IMR-90 (cell line): ENCODE data around the gene SDC1. TPM values are rescaled to one million over a fixed set of nuclear protein-coding genes. Genes with fewer than 3 reads are reported as not detected.

Experiments
- ATAC-seq: fragments of 200-7000 bp; cut with Tn5 transposase; 2 replicates; pipeline ENCODE4 v1.9.1; 2020; ENCODE audit warnings: low read depth, mild to moderate bottlenecking, moderate library complexity
- BruUV-seq: library from RNA; stranded (reverse); fragments of 400-500 nt; replicated peaks from 2 replicates; lab custom pipeline; 2021; lab: Mats Ljungman, UMichigan
- CTCF ChIA-PET: fragments of 300-600 bp; formaldehyde crosslinking; extraction: SDS; loops from one replicate; lab custom pipeline; 2021; ENCODE audit warnings: antibody characterized with exemption; lab: Yijun Ruan, JAX
- POLR2A ChIA-PET: fragments of 300-600 bp; sonication (Branson Sonifier 250); formaldehyde crosslinking; loops from one replicate; lab custom pipeline; 2022; ENCODE audit warnings: antibody characterized with exemption; ENCODE audit not compliant: unreplicated experiment; lab: Charles Lee
- DNase-seq: peaks from one replicate; pipeline ENCODE4 v3.0.0; 2013
- H2AFZ ChIP-seq: replicated peaks from 2 replicates; pipeline ENCODE3; 2013; ENCODE audit warnings: low read length, mild to moderate bottlenecking; ENCODE audit not compliant: poor library complexity
- H2AK5ac ChIP-seq: 2 replicates; pipeline ENCODE4 v1.6.1; 2013; ENCODE audit warnings: low read depth, low read length, inconsistent platforms
- H2AK9ac ChIP-seq: replicated peaks from 2 replicates; pipeline ENCODE3; 2013; ENCODE audit warnings: mild to moderate bottlenecking, low read depth, low read length, moderate library complexity; ENCODE audit not compliant: poor library complexity
- H2BK120ac ChIP-seq: 2 replicates; pipeline ENCODE4 v1.6.1; 2013; ENCODE audit warnings: low read depth, low read length, inconsistent platforms
- H2BK15ac ChIP-seq: 3 replicates; pipeline ENCODE4 v1.6.1; 2013; ENCODE audit warnings: low read depth, low read length, inconsistent platforms
- H2BK20ac ChIP-seq: 2 replicates; pipeline ENCODE4 v1.6.1; 2013; ENCODE audit warnings: low read depth, mild to moderate bottlenecking, inconsistent platforms, low read length, moderate library complexity
- H2BK5ac ChIP-seq: 2 replicates; pipeline ENCODE4 v1.6.1; 2013; ENCODE audit warnings: mild to moderate bottlenecking, low read depth, low read length, inconsistent platforms; ENCODE audit not compliant: poor library complexity, severe bottlenecking
- H3K14ac ChIP-seq: replicated peaks from 2 replicates; pipeline ENCODE4 v1.6.1; 2013; ENCODE audit warnings: low read depth, low read length, inconsistent platforms
- H3K18ac ChIP-seq: 2 replicates; pipeline ENCODE4 v1.6.1; 2013; ENCODE audit warnings: low read depth, low read length, control low read depth
- H3K23ac ChIP-seq: 2 replicates; pipeline ENCODE4 v1.6.1; 2013; ENCODE audit warnings: low read depth, low read length, inconsistent platforms
- H3K27ac ChIP-seq: 2 replicates; pipeline ENCODE4 v1.5.1; 2013; ENCODE audit warnings: mild to moderate bottlenecking, control low read depth, low read length; ENCODE audit not compliant: insufficient read depth
- H3K27me3 ChIP-seq: 2 replicates; pipeline ENCODE4 v1.6.1; 2013; ENCODE audit warnings: low read length; ENCODE audit not compliant: control insufficient read depth, insufficient read depth
- H3K36me3 ChIP-seq: 2 replicates; pipeline ENCODE4 v1.6.1; 2013; ENCODE audit warnings: low read length, mixed read lengths; ENCODE audit not compliant: control insufficient read depth, insufficient read depth
- H3K4ac ChIP-seq: 2 replicates; pipeline ENCODE4 v1.6.1; 2013; ENCODE audit warnings: low read depth, low read length, inconsistent platforms
- H3K4me1 ChIP-seq: 2 replicates; pipeline ENCODE4 v1.6.1; 2013; ENCODE audit warnings: low read length, mixed read lengths; ENCODE audit not compliant: control insufficient read depth, insufficient read depth
- H3K4me2 ChIP-seq: 2 replicates; pipeline ENCODE4 v1.6.1; 2013; ENCODE audit warnings: low read depth, mild to moderate bottlenecking, control low read depth, low read length, moderate library complexity
- H3K4me3 ChIP-seq: 2 replicates; pipeline ENCODE4 v1.5.1; 2013; ENCODE audit warnings: low read depth, mild to moderate bottlenecking, control low read depth, low read length, moderate library complexity; ENCODE audit not compliant: insufficient read depth
- H3K56ac ChIP-seq: 2 replicates; pipeline ENCODE4 v1.6.1; 2013; ENCODE audit warnings: low read length, inconsistent platforms; ENCODE audit not compliant: insufficient read depth; ENCODE audit errors: extremely low read depth
- H3K79me1 ChIP-seq, 2 experiments: 2 replicates each; pipeline ENCODE4 v1.6.1; 2013; ENCODE audit warnings: low read length in 2 of 2, inconsistent platforms in 1 of 2, low read depth in 1 of 2
- H3K9ac ChIP-seq: 2 replicates; pipeline ENCODE4 v1.6.1; 2013; ENCODE audit warnings: low read depth, low read length, control low read depth
- H3K9me1 ChIP-seq: 2 replicates; pipeline ENCODE4 v1.6.1; 2013; ENCODE audit warnings: low read length, inconsistent platforms; ENCODE audit not compliant: insufficient read depth
- H3K9me3 ChIP-seq: 2 replicates; pipeline ENCODE4 v1.6.1; 2013; ENCODE audit warnings: low read length; ENCODE audit not compliant: control insufficient read depth, insufficient read depth
- H4K20me1 ChIP-seq: 2 replicates; pipeline ENCODE4 v1.6.1; 2013; ENCODE audit warnings: low read length, inconsistent platforms; ENCODE audit not compliant: insufficient read depth
- H4K5ac ChIP-seq: 2 replicates; pipeline ENCODE4 v1.6.1; 2013; ENCODE audit warnings: mild to moderate bottlenecking, low read depth, low read length, control low read depth
- H4K8ac ChIP-seq, 2 experiments: 2 replicates each; pipeline ENCODE4 v1.6.1; 2013; ENCODE audit warnings: low read depth in 2 of 2, low read length in 2 of 2, control low read depth in 1 of 2, inconsistent platforms in 1 of 2
- H4K91ac ChIP-seq: 2 replicates; pipeline ENCODE4 v1.6.1; 2013; ENCODE audit warnings: low read depth, low read length, inconsistent platforms; ENCODE audit not compliant: insufficient read depth
- BHLHE40 ChIP-seq: fragments of 150-350 bp; IDR thresholded peaks from 2 replicates; pipeline ENCODE4 v1.6.1; 2016; ENCODE audit warnings: mild to moderate bottlenecking, low read depth, low read length
- CEBPB ChIP-seq: IDR thresholded peaks from 2 replicates; pipeline ENCODE4 v1.6.1; 2012; ENCODE audit warnings: low read depth, low read length, improper control_type of control experiment
- CHD1 ChIP-seq: IDR thresholded peaks from 2 replicates; pipeline ENCODE4 v1.6.1; 2012; ENCODE audit warnings: low read depth, low read length, improper control_type of control experiment
- CTCF ChIP-seq: conservative IDR thresholded peaks from 2 replicates; pipeline ENCODE4 v1.5.1; 2012; ENCODE audit warnings: mild to moderate bottlenecking, low read depth, low read length, improper control_type of control experiment
- ELK1 ChIP-seq: fragments of 150-350 bp; IDR thresholded peaks from 2 replicates; pipeline ENCODE4 v1.6.1; 2016; ENCODE audit warnings: low read depth, mild to moderate bottlenecking, low read length, moderate library complexity, borderline replicate concordance
- FOS ChIP-seq: fragments of 150-350 bp; IDR thresholded peaks from 2 replicates; pipeline ENCODE4 v1.6.1; 2016; ENCODE audit warnings: low read depth, low read length
- MAFK ChIP-seq: IDR thresholded peaks from 2 replicates; pipeline ENCODE4 v1.6.1; 2012; ENCODE audit warnings: low read depth, low read length, improper control_type of control experiment
- MAZ ChIP-seq: IDR thresholded peaks from 2 replicates; pipeline ENCODE4 v1.6.1; 2012; ENCODE audit warnings: low read depth, mild to moderate bottlenecking, low read length, improper control_type of control experiment, moderate library complexity, borderline replicate concordance
- MXI1 ChIP-seq: IDR thresholded peaks from 2 replicates; pipeline ENCODE4 v1.6.1; 2012; ENCODE audit warnings: low read depth, mild to moderate bottlenecking, low read length, moderate library complexity, borderline replicate concordance
- NFE2L2 ChIP-seq: fragments of 150-350 bp; IDR thresholded peaks from 2 replicates; pipeline ENCODE4 v1.6.1; 2016; ENCODE audit warnings: low read depth, mild to moderate bottlenecking, low read length
- POLR2A ChIP-seq: IDR thresholded peaks from 2 replicates; pipeline ENCODE4 v1.6.1; 2012; ENCODE audit warnings: mild to moderate bottlenecking, low read depth, low read length
- RAD21 ChIP-seq: IDR thresholded peaks from 2 replicates; pipeline ENCODE4 v1.6.1; 2012; ENCODE audit warnings: low read length, improper control_type of control experiment
- RCOR1 ChIP-seq: IDR thresholded peaks from 2 replicates; pipeline ENCODE4 v1.6.1; 2012; ENCODE audit warnings: mild to moderate bottlenecking, low read length, improper control_type of control experiment; ENCODE audit not compliant: insufficient replicate concordance
- RFX5 ChIP-seq: IDR thresholded peaks from 2 replicates; pipeline ENCODE4 v1.8.0; 2012; ENCODE audit warnings: low read depth, mild to moderate bottlenecking, low read length, moderate library complexity
- SMC3 ChIP-seq: fragments of 150-350 bp; IDR thresholded peaks from 2 replicates; pipeline ENCODE4 v1.6.1; 2016; ENCODE audit warnings: low read depth, mild to moderate bottlenecking, antibody characterized with exemption, low read length, moderate library complexity
- USF2 ChIP-seq: fragments of 150-350 bp; IDR thresholded peaks from 2 replicates; pipeline ENCODE4 v1.6.1; 2017; ENCODE audit warnings: mild to moderate bottlenecking, antibody characterized with exemption, low read length, low read depth
- WGBS, 2 experiments: methylation state at CpG; one replicate each; pipeline versions ENCODE4 v1.1.5 to v1.1.7; 2013; ENCODE audit warnings: missing lambda C conversion rate in 2 of 2; ENCODE audit not compliant: insufficient read length in 1 of 2; ENCODE audit errors: extremely low coverage in 2 of 2; 5-methylcytosine and 5-hydroxymethylcytosine counted together
- dilution Hi-C: fragments of 300-500 bp; cut with HindIII; formaldehyde crosslinking; loops from one replicate; pipeline ENCODE4 v1.14.3; 2018; ENCODE audit warnings: low sequenced_read_pairs; ENCODE audit not compliant: unreplicated experiment
- in situ Hi-C: fragments of 300-500 bp; cut with MboI; formaldehyde crosslinking; loops from 3 replicates; pipeline ENCODE4 v1.14.3; 2019; ENCODE audit warnings: low sequenced_read_pairs, inconsistent platforms, mixed read lengths
- intact Hi-C: fragments of 100-400 bp; cut with micrococcal nuclease; formaldehyde crosslinking; loops from 2 replicates; pipeline ENCODE4 v1.10.0; 2022
- polyA plus RNA-seq, 3 experiments: library from polyadenylated mRNA; depleted of rRNA; stranded (reverse); fragments of >200 nt; gene quantifications; 2 replicates each; pipeline ENCODE4 v1.2.3, GENCODE V29; 2012; ENCODE audit warnings: low replicate concordance in 1 of 3
- total RNA-seq: library from RNA; depleted of rRNA; stranded (reverse); fragments of >200 nt; gene quantifications from 2 replicates; pipeline ENCODE4 v1.2.3, GENCODE V29; 2012

SDC1 gene
- total and polyA plus RNA-seq, 2 of the 4 experiments (the other 2 are of a cell fraction) = 22.0 to 28.3 TPM

- no peaks in the 10 kb centered on the region for H3K79me1 ChIP-seq
- no peak overlapping the region for H3K27ac ChIP-seq
- H3K9me3 ChIP-seq = peaks cover 2% of the 10 kb centered on the region; the same call in 1 of the 2 replicates
- no peaks in the 10 kb centered on the region for H3K4me1 ChIP-seq
- H3K56ac ChIP-seq = no peak overlapping the region
- H2BK15ac ChIP-seq = no peak overlapping the region
- H3K27me3 ChIP-seq = no peaks in the 10 kb centered on the region
- ATAC-seq (no peak; the same call in 1 of the 2 replicates), DNase-seq (no peak)
- H3K9ac ChIP-seq = no peak overlapping the region
- 100% methylated on average over 1 of the region's 9 CpGs; no CpG with 5 or more reads in 1 of the 2 experiments for WGBS, 2 experiments
- H3K4ac ChIP-seq = no peak overlapping the region
- BruUV-seq = no TSS peak
- in situ Hi-C loops (no loop called here), intact Hi-C loops (no loop called here), dilution Hi-C loops (no loop called here)
- H4K8ac ChIP-seq = no peak overlapping the region
- H3K4me3 ChIP-seq = no peak overlapping the region
- H2BK20ac ChIP-seq = no peak overlapping the region
- H3K9me1 ChIP-seq = peaks cover 4% of the 10 kb centered on the region; the same call in 1 of the 2 replicates
- H3K4me2 ChIP-seq = no peak overlapping the region
- ChIA-PET CTCF (no interaction called here), POLR2A (no interaction called here)
- H4K20me1 ChIP-seq = no peaks in the 10 kb centered on the region
- no peak overlapping the region for H4K5ac ChIP-seq
- no peak overlapping the region for H2BK5ac ChIP-seq
- H2BK120ac ChIP-seq = no peak overlapping the region
- H2AK9ac ChIP-seq = no peak overlapping the region
- H4K91ac ChIP-seq = no peak overlapping the region
- H2AFZ ChIP-seq = no peak overlapping the region
- no peak overlapping the region for H3K14ac ChIP-seq
- H2AK5ac ChIP-seq = no peak overlapping the region
- no peak overlapping the region for H3K23ac ChIP-seq
- no peak for TF ChIP-seq NFE2L2
- no peak for TF ChIP-seq BHLHE40
- TF ChIP-seq CTCF = no peak
- no peak for TF ChIP-seq RCOR1
- TF ChIP-seq ELK1 = no peak
- no peak for TF ChIP-seq POLR2A
- no peak for TF ChIP-seq USF2
- no peak for TF ChIP-seq CHD1
- TF ChIP-seq CEBPB = no peak
- no peak for TF ChIP-seq FOS
- TF ChIP-seq MXI1 = no peak
- TF ChIP-seq MAFK = no peak
- no peak for TF ChIP-seq SMC3
- no peak for TF ChIP-seq MAZ
- TF ChIP-seq RAD21 = no peak
- TF ChIP-seq RFX5 = no peak
- H3K36me3 ChIP-seq = peaks cover 4% of the 10 kb centered on the region; the same call in 1 of the 2 replicates
- no peak overlapping the region for H3K18ac ChIP-seq
Observed at GRCh38 chr2:20242727-20243377, 17.9 kb upstream of the SDC1 start.
